Spleen (tissue), 7 donors: ENCODE measurements around the gene TAF8.

Experiments
- CTCF ChIP-seq, 11 experiments: fragments of 200-600 bp in 7 of 11; fragments of 450-650 bp in 4 of 11; sonication (generic) in 4 of 11; IDR thresholded peaks in 8 of 11; conservative IDR thresholded peaks in 3 of 11; 1 replicate in 7 of 11; 2 replicates in 4 of 11; pipeline versions ENCODE4 v1.4.0 to v1.8.0; 2016 to 2021; ENCODE audit warnings: antibody characterized with exemption in 11 of 11, inconsistent platforms in 4 of 11, mild to moderate bottlenecking in 1 of 11
- POLR2A ChIP-seq, 3 donors: fragments of 450-650 bp; IDR thresholded peaks; one replicate each; pipeline ENCODE4 v1.5.1; 2017; ENCODE audit warnings: antibody characterized with exemption in 3 of 3, mild to moderate bottlenecking in 1 of 3
- donor health status: DM: no; HTN: no; CAD: no; lungs with moderate emphysema.
- donor health status: DM: no; HTN: no; CAD: no.
- donor health status: DM: no; HTN: no; CAD: no.

GRCh38 chr6:42026540-42026939, 23.8 kb upstream of the TAF8 start:
- TF ChIP-seq CTCF (IDR thresholded peaks at IDR 0.05 in 8 of 11, conservative IDR thresholded peaks at IDR 0.05 in 3 of 11) (no peak), POLR2A (IDR thresholded peaks at IDR 0.05) (no peak)
